IMR-90 (cell line): ENCODE results near the gene SHC1. TPM values are rescaled to one million over a fixed set of nuclear protein-coding genes. Genes with fewer than 3 reads are reported as not detected.

Experiments
- ATAC-seq: fragments of 200-7000 bp; cut with Tn5 transposase; 2 replicates; pipeline ENCODE4 v1.9.1; 2020; ENCODE audit warnings: low read depth, mild to moderate bottlenecking, moderate library complexity
- BruUV-seq: library from RNA; stranded (reverse); fragments of 400-500 nt; replicated peaks from 2 replicates; lab custom pipeline; 2021; lab: Mats Ljungman, UMichigan
- CTCF ChIA-PET: fragments of 300-600 bp; formaldehyde crosslinking; extraction: SDS; loops from one replicate; lab custom pipeline; 2021; ENCODE audit warnings: antibody characterized with exemption; lab: Yijun Ruan, JAX
- POLR2A ChIA-PET: fragments of 300-600 bp; sonication (Branson Sonifier 250); formaldehyde crosslinking; loops from one replicate; lab custom pipeline; 2022; ENCODE audit warnings: antibody characterized with exemption; ENCODE audit not compliant: unreplicated experiment; lab: Charles Lee
- DNase-seq: peaks from one replicate; pipeline ENCODE4 v3.0.0; 2013
- H2AFZ ChIP-seq: replicated peaks from 2 replicates; pipeline ENCODE3; 2013; ENCODE audit warnings: low read length, mild to moderate bottlenecking; ENCODE audit not compliant: poor library complexity
- H2AK5ac ChIP-seq: 2 replicates; pipeline ENCODE4 v1.6.1; 2013; ENCODE audit warnings: low read depth, low read length, inconsistent platforms
- H2AK9ac ChIP-seq: replicated peaks from 2 replicates; pipeline ENCODE3; 2013; ENCODE audit warnings: mild to moderate bottlenecking, low read depth, low read length, moderate library complexity; ENCODE audit not compliant: poor library complexity
- H2BK120ac ChIP-seq: 2 replicates; pipeline ENCODE4 v1.6.1; 2013; ENCODE audit warnings: low read depth, low read length, inconsistent platforms
- H2BK15ac ChIP-seq: 3 replicates; pipeline ENCODE4 v1.6.1; 2013; ENCODE audit warnings: low read depth, low read length, inconsistent platforms
- H2BK20ac ChIP-seq: 2 replicates; pipeline ENCODE4 v1.6.1; 2013; ENCODE audit warnings: low read depth, mild to moderate bottlenecking, inconsistent platforms, low read length, moderate library complexity
- H2BK5ac ChIP-seq: 2 replicates; pipeline ENCODE4 v1.6.1; 2013; ENCODE audit warnings: mild to moderate bottlenecking, low read depth, low read length, inconsistent platforms; ENCODE audit not compliant: poor library complexity, severe bottlenecking
- H3K14ac ChIP-seq: replicated peaks from 2 replicates; pipeline ENCODE4 v1.6.1; 2013; ENCODE audit warnings: low read depth, low read length, inconsistent platforms
- H3K18ac ChIP-seq: 2 replicates; pipeline ENCODE4 v1.6.1; 2013; ENCODE audit warnings: low read depth, low read length, control low read depth
- H3K23ac ChIP-seq: 2 replicates; pipeline ENCODE4 v1.6.1; 2013; ENCODE audit warnings: low read depth, low read length, inconsistent platforms
- H3K27ac ChIP-seq: 2 replicates; pipeline ENCODE4 v1.5.1; 2013; ENCODE audit warnings: mild to moderate bottlenecking, control low read depth, low read length; ENCODE audit not compliant: insufficient read depth
- H3K27me3 ChIP-seq: 2 replicates; pipeline ENCODE4 v1.6.1; 2013; ENCODE audit warnings: low read length; ENCODE audit not compliant: control insufficient read depth, insufficient read depth
- H3K36me3 ChIP-seq: 2 replicates; pipeline ENCODE4 v1.6.1; 2013; ENCODE audit warnings: low read length, mixed read lengths; ENCODE audit not compliant: control insufficient read depth, insufficient read depth
- H3K4ac ChIP-seq: 2 replicates; pipeline ENCODE4 v1.6.1; 2013; ENCODE audit warnings: low read depth, low read length, inconsistent platforms
- H3K4me1 ChIP-seq: 2 replicates; pipeline ENCODE4 v1.6.1; 2013; ENCODE audit warnings: low read length, mixed read lengths; ENCODE audit not compliant: control insufficient read depth, insufficient read depth
- H3K4me2 ChIP-seq: 2 replicates; pipeline ENCODE4 v1.6.1; 2013; ENCODE audit warnings: low read depth, mild to moderate bottlenecking, control low read depth, low read length, moderate library complexity
- H3K4me3 ChIP-seq: 2 replicates; pipeline ENCODE4 v1.5.1; 2013; ENCODE audit warnings: low read depth, mild to moderate bottlenecking, control low read depth, low read length, moderate library complexity; ENCODE audit not compliant: insufficient read depth
- H3K56ac ChIP-seq: 2 replicates; pipeline ENCODE4 v1.6.1; 2013; ENCODE audit warnings: low read length, inconsistent platforms; ENCODE audit not compliant: insufficient read depth; ENCODE audit errors: extremely low read depth
- H3K79me1 ChIP-seq, 2 experiments: 2 replicates each; pipeline ENCODE4 v1.6.1; 2013; ENCODE audit warnings: low read length in 2 of 2, inconsistent platforms in 1 of 2, low read depth in 1 of 2
- H3K9ac ChIP-seq: 2 replicates; pipeline ENCODE4 v1.6.1; 2013; ENCODE audit warnings: low read depth, low read length, control low read depth
- H3K9me1 ChIP-seq: 2 replicates; pipeline ENCODE4 v1.6.1; 2013; ENCODE audit warnings: low read length, inconsistent platforms; ENCODE audit not compliant: insufficient read depth
- H3K9me3 ChIP-seq: 2 replicates; pipeline ENCODE4 v1.6.1; 2013; ENCODE audit warnings: low read length; ENCODE audit not compliant: control insufficient read depth, insufficient read depth
- H4K20me1 ChIP-seq: 2 replicates; pipeline ENCODE4 v1.6.1; 2013; ENCODE audit warnings: low read length, inconsistent platforms; ENCODE audit not compliant: insufficient read depth
- H4K5ac ChIP-seq: 2 replicates; pipeline ENCODE4 v1.6.1; 2013; ENCODE audit warnings: mild to moderate bottlenecking, low read depth, low read length, control low read depth
- H4K8ac ChIP-seq, 2 experiments: 2 replicates each; pipeline ENCODE4 v1.6.1; 2013; ENCODE audit warnings: low read depth in 2 of 2, low read length in 2 of 2, control low read depth in 1 of 2, inconsistent platforms in 1 of 2
- H4K91ac ChIP-seq: 2 replicates; pipeline ENCODE4 v1.6.1; 2013; ENCODE audit warnings: low read depth, low read length, inconsistent platforms; ENCODE audit not compliant: insufficient read depth
- MAFK ChIP-seq: IDR thresholded peaks from 2 replicates; pipeline ENCODE4 v1.6.1; 2012; ENCODE audit warnings: low read depth, low read length, improper control_type of control experiment
- MXI1 ChIP-seq: IDR thresholded peaks from 2 replicates; pipeline ENCODE4 v1.6.1; 2012; ENCODE audit warnings: low read depth, mild to moderate bottlenecking, low read length, moderate library complexity, borderline replicate concordance
- RFX5 ChIP-seq: IDR thresholded peaks from 2 replicates; pipeline ENCODE4 v1.8.0; 2012; ENCODE audit warnings: low read depth, mild to moderate bottlenecking, low read length, moderate library complexity
- WGBS, 2 experiments: methylation state at CpG; one replicate each; pipeline versions ENCODE4 v1.1.5 to v1.1.7; 2013; ENCODE audit warnings: missing lambda C conversion rate in 2 of 2; ENCODE audit not compliant: insufficient read length in 1 of 2; ENCODE audit errors: extremely low coverage in 2 of 2; 5-methylcytosine and 5-hydroxymethylcytosine counted together
- dilution Hi-C: fragments of 300-500 bp; cut with HindIII; formaldehyde crosslinking; loops from one replicate; pipeline ENCODE4 v1.14.3; 2018; ENCODE audit warnings: low sequenced_read_pairs; ENCODE audit not compliant: unreplicated experiment
- in situ Hi-C: fragments of 300-500 bp; cut with MboI; formaldehyde crosslinking; loops from 3 replicates; pipeline ENCODE4 v1.14.3; 2019; ENCODE audit warnings: low sequenced_read_pairs, inconsistent platforms, mixed read lengths
- intact Hi-C: fragments of 100-400 bp; cut with micrococcal nuclease; formaldehyde crosslinking; loops from 2 replicates; pipeline ENCODE4 v1.10.0; 2022
- polyA plus RNA-seq, 3 experiments: library from polyadenylated mRNA; depleted of rRNA; stranded (reverse); fragments of >200 nt; gene quantifications; 2 replicates each; pipeline ENCODE4 v1.2.3, GENCODE V29; 2012; ENCODE audit warnings: low replicate concordance in 1 of 3
- total RNA-seq: library from RNA; depleted of rRNA; stranded (reverse); fragments of >200 nt; gene quantifications from 2 replicates; pipeline ENCODE4 v1.2.3, GENCODE V29; 2012

Gene SHC1
- total and polyA plus RNA-seq, 2 of the 4 experiments (the other 2 are of a cell fraction): 352 to 355 TPM

- no peak overlapping the region for H2BK15ac ChIP-seq
- H3K9me1 ChIP-seq: peaks cover 4% of the 10 kb centered on the region; the same call in 1 of the 2 replicates
- peaks cover 18% of the 10 kb centered on the region for H3K36me3 ChIP-seq
- dilution Hi-C loops: no loop called here
- POLR2A ChIA-PET: no interaction called here
- no peak overlapping the region for H3K23ac ChIP-seq
- no peak overlapping the region for H2BK120ac ChIP-seq
- H3K9me3 ChIP-seq: no peaks in the 10 kb centered on the region
- no peak overlapping the region for H4K5ac ChIP-seq
- no peak overlapping the region for H3K9ac ChIP-seq
- no peak overlapping the region for H3K27ac ChIP-seq
- no peaks in the 10 kb centered on the region for H4K20me1 ChIP-seq
- H2AK9ac ChIP-seq: no peak overlapping the region
- no peak overlapping the region for H3K4ac ChIP-seq
- H3K27me3 ChIP-seq: no peaks in the 10 kb centered on the region
- ATAC-seq (no peak), DNase-seq (no peak)
- H3K4me3 ChIP-seq: no peak overlapping the region
- no peak overlapping the region for H2AK5ac ChIP-seq
- H3K79me1 ChIP-seq: peaks cover 0 to under 1% of the 10 kb centered on the region in 2 experiments; a peak in 1 of 4 replicates
- H2BK20ac ChIP-seq: no peak overlapping the region
- CTCF ChIA-PET: no interaction called here
- H3K4me2 ChIP-seq: no peak overlapping the region
- no peak overlapping the region for H3K18ac ChIP-seq
- H2BK5ac ChIP-seq: no peak overlapping the region
- no peak overlapping the region for H3K56ac ChIP-seq
- in situ Hi-C loops: no loop called here
- 63% methylated on average over 1 of the region's 5 CpGs; no CpG with 5 or more reads in 1 of the 2 experiments for WGBS, 2 experiments
- H3K4me1 ChIP-seq: peaks cover 2% of the 10 kb centered on the region; the same call in 1 of the 2 replicates
- intact Hi-C loops: no loop called here
- H4K91ac ChIP-seq: no peak overlapping the region
- no peak overlapping the region for H4K8ac ChIP-seq
- no peak overlapping the region for H3K14ac ChIP-seq
- no TSS peak for BruUV-seq
- H2AFZ ChIP-seq: no peak overlapping the region
- TF ChIP-seq MAFK (no peak), MXI1 (no peak), RFX5 (no peak)
Measured at GRCh38 chr1:154941333-154942013, 29.1 kb downstream of the SHC1 start.
